HCT116 (cell line): ENCODE data around the gene NRBP1. TPM values are rescaled to one million over a fixed set of nuclear protein-coding genes. Genes with fewer than 3 reads are reported as not detected.
A peak's percentile ranks its signal among the peaks of the same experiment; 100 is the strongest.

ENCODE experiments used
- ATAC-seq: fragments of 200-7000 bp; cut with Tn5 transposase; 2 replicates; pipeline ENCODE4 v1.9.1; 2020; ENCODE audit warnings: mild to moderate bottlenecking, moderate library complexity
- BruUV-seq: library from RNA; stranded (reverse); fragments of 400-500 nt; replicated peaks from 2 replicates; lab custom pipeline; 2021; lab: Mats Ljungman, UMichigan
- CTCF ChIA-PET: fragments of 300-600 bp; sonication (Branson Sonifier 250); formaldehyde crosslinking; loops from one replicate; lab custom pipeline; 2021; ENCODE audit warnings: antibody characterized with exemption; lab: Charles Lee
- POLR2A ChIA-PET: fragments of 300-600, 350-600 bp; sonication (Branson Sonifier 250); formaldehyde crosslinking; loops from one replicate; lab custom pipeline; 2021; ENCODE audit warnings: antibody characterized with exemption; lab: Charles Lee
- RAD21 ChIA-PET, 2 experiments: fragments of 300-600 bp; sonication (Branson Sonifier 250); formaldehyde crosslinking; loops; one replicate each; lab custom pipeline; 2023; ENCODE audit warnings: low total read pairs in 2 of 2; ENCODE audit not compliant: uncharacterized antibody in 2 of 2, unreplicated experiment in 2 of 2, low non-redundant PET in 1 of 2; lab: Charles Lee
- DNase-seq: peaks from one replicate; pipeline ENCODE4 v3.0.0-alpha.2; 2010; ENCODE audit warnings: low read depth, low spot score
- H2AFZ ChIP-seq: fragments of 200-600 bp; shearing (Covaris generic), sonication (generic); 2 replicates; pipeline ENCODE4 v1.6.1; 2017; ENCODE audit warnings: low read depth, mixed run types, mixed read lengths, antibody characterized with exemption, low read length; ENCODE audit not compliant: poor library complexity, severe bottlenecking
- H3K27ac ChIP-seq: 2 replicates; pipeline ENCODE4 v1.5.1; 2012; ENCODE audit warnings: low read depth, low read length
- H3K27me3 ChIP-seq: fragments of 200-600 bp; sonication (generic); 2 replicates; pipeline ENCODE4 v1.6.1; 2016; ENCODE audit warnings: mixed run types, low read length, mixed read lengths; ENCODE audit not compliant: insufficient read depth
- H3K36me3 ChIP-seq, 2 experiments: fragments of 200-500 bp in 1 of 2; fragments of 200-600 bp in 1 of 2; sonication (Bioruptor generic) in 1 of 2; sonication (generic) in 1 of 2; 2 replicates each; pipeline versions ENCODE4 v1.5.1 to v1.6.1; 2014 to 2016; ENCODE audit warnings: low read length in 2 of 2, inconsistent platforms in 1 of 2, mixed read lengths in 1 of 2, mixed run types in 1 of 2; ENCODE audit not compliant: insufficient read depth in 2 of 2, control insufficient read depth in 1 of 2
- H3K4me1 ChIP-seq, 2 experiments: fragments of 200-600 bp in 1 of 2; sonication (generic) in 1 of 2; 2 replicates each; pipeline versions ENCODE4 v1.5.1 to v1.6.1; 2012 to 2017; ENCODE audit warnings: low read length in 2 of 2, inconsistent platforms in 1 of 2, mild to moderate bottlenecking in 1 of 2, mixed read lengths in 1 of 2, mixed run types in 1 of 2, moderate library complexity in 1 of 2; ENCODE audit not compliant: insufficient read depth in 2 of 2, control insufficient read depth in 1 of 2
- H3K4me2 ChIP-seq: fragments of 200-600 bp; sonication (generic); 2 replicates; pipeline ENCODE4 v1.6.1; 2017; ENCODE audit warnings: mixed run types, low read length, mixed read lengths
- H3K4me3 ChIP-seq, 2 experiments: fragments of 200-600 bp in 1 of 2; sonication (generic) in 1 of 2; replicated peaks in 1 of 2; 2 replicates each; pipeline ENCODE4 v1.5.1; 2011 to 2016; ENCODE audit warnings: low read length in 2 of 2, control low read depth in 1 of 2, low read depth in 1 of 2, mild to moderate bottlenecking in 1 of 2, mixed read lengths in 1 of 2, mixed run types in 1 of 2
- H3K79me2 ChIP-seq: fragments of 200-600 bp; sonication (generic); 2 replicates; pipeline ENCODE4 v1.6.1; 2017; ENCODE audit warnings: mild to moderate bottlenecking, mixed run types, low read length, moderate library complexity, mixed read lengths; ENCODE audit not compliant: insufficient read depth
- H3K9ac ChIP-seq: fragments of 200-600 bp; sonication (generic); 2 replicates; pipeline ENCODE4 v1.6.1; 2016; ENCODE audit warnings: low read length, mixed read lengths
- H3K9me2 ChIP-seq: fragments of 200-600 bp; sonication (generic), shearing (Covaris generic); 2 replicates; pipeline ENCODE4 v1.6.1; 2017; ENCODE audit warnings: mixed run types, mild to moderate bottlenecking, moderate library complexity; ENCODE audit not compliant: insufficient read depth
- H3K9me3 ChIP-seq, 2 experiments: fragments of 200-500 bp in 1 of 2; fragments of 200-600 bp in 1 of 2; sonication (Bioruptor generic) in 1 of 2; sonication (generic) in 1 of 2; 2 replicates each; pipeline ENCODE4 v1.6.1; 2014 to 2017; ENCODE audit warnings: low read length in 2 of 2, mixed read lengths in 2 of 2, inconsistent platforms in 1 of 2, low read depth in 1 of 2, mild to moderate bottlenecking in 1 of 2, mixed run types in 1 of 2, moderate library complexity in 1 of 2; ENCODE audit not compliant: control insufficient read depth in 1 of 2, insufficient read depth in 1 of 2
- H4K20me1 ChIP-seq: fragments of 200-600 bp; sonication (generic), shearing (Covaris generic); 2 replicates; pipeline ENCODE4 v1.6.1; 2017; ENCODE audit warnings: mixed run types, mild to moderate bottlenecking, moderate library complexity; ENCODE audit not compliant: insufficient read depth
- ATF3 ChIP-seq: IDR thresholded peaks from 2 replicates; pipeline ENCODE4 v1.6.1; 2012
- CEBPB ChIP-seq: IDR thresholded peaks from 2 replicates; pipeline ENCODE4 v1.6.1; 2012; ENCODE audit warnings: low read depth
- CTCF ChIP-seq, 3 experiments: fragments of 200-600 bp in 1 of 3; sonication (generic) in 1 of 3; IDR thresholded peaks in 2 of 3; conservative IDR thresholded peaks in 1 of 3; 2 replicates each; pipeline ENCODE4 v1.5.1; 2012 to 2017; ENCODE audit warnings: low read depth in 2 of 3, low read length in 2 of 3, antibody characterized with exemption in 1 of 3, borderline replicate concordance in 1 of 3, control low read depth in 1 of 3, mild to moderate bottlenecking in 1 of 3, mixed read lengths in 1 of 3, mixed run types in 1 of 3, moderate library complexity in 1 of 3; ENCODE audit not compliant: insufficient read depth in 1 of 3
- ELF1 ChIP-seq: IDR thresholded peaks from 2 replicates; pipeline ENCODE4 v1.6.1; 2012; ENCODE audit warnings: low read depth, borderline replicate concordance
- EZH2 ChIP-seq: fragments of 200-600 bp; sonication (generic); IDR thresholded peaks from 2 replicates; pipeline ENCODE4 v1.6.1; 2017; ENCODE audit warnings: antibody characterized with exemption, mixed run types
- FOSL1 ChIP-seq: IDR thresholded peaks from 2 replicates; pipeline ENCODE4 v1.6.1; 2012; ENCODE audit warnings: low read depth
- JUND ChIP-seq: IDR thresholded peaks from 2 replicates; pipeline ENCODE4 v1.6.1; 2012
- POLR2AphosphoS5 ChIP-seq: IDR thresholded peaks from 2 replicates; pipeline ENCODE4 v1.6.1; 2011; ENCODE audit warnings: mild to moderate bottlenecking, low read depth, low read length, moderate library complexity
- RAD21 ChIP-seq: IDR thresholded peaks from 2 replicates; pipeline ENCODE4 v1.6.1; 2012; ENCODE audit warnings: low read depth, mild to moderate bottlenecking
- SP1 ChIP-seq: IDR thresholded peaks from 2 replicates; pipeline ENCODE4 v1.6.1; 2012; ENCODE audit warnings: low read depth
- ZBTB33 ChIP-seq: IDR thresholded peaks from 2 replicates; pipeline ENCODE4 v1.6.1; 2011; ENCODE audit warnings: mild to moderate bottlenecking, low read length, moderate library complexity; ENCODE audit not compliant: insufficient replicate concordance; ENCODE audit errors: extremely low read depth
- ZNF274 ChIP-seq: fragments of 200-500 bp; sonication (Bioruptor generic); IDR thresholded peaks from 2 replicates; pipeline ENCODE4 v1.6.1; 2014; ENCODE audit warnings: mild to moderate bottlenecking, low read depth, low read length, inconsistent platforms
- intact Hi-C: fragments of 100-400 bp; cut with micrococcal nuclease; formaldehyde crosslinking; loops from 2 replicates; pipeline ENCODE4 v1.10.0; 2022
- total RNA-seq: library from RNA; stranded (reverse); gene quantifications from one replicate; pipeline ENCODE4 v1.2.1, GENCODE V29; 2021; ENCODE audit not compliant: unreplicated experiment

The NRBP1 gene
- total RNA-seq, 1 experiment from 2014 or later, result 79.1 TPM

GRCh38 chr2:27453968-27454367, 25.5 kb downstream of the NRBP1 start:
- CTCF ChIA-PET, result no interaction called here
- no peak overlapping the region for H2AFZ ChIP-seq
- H3K4me3 ChIP-seq, result no peak overlapping the region
- no TSS peak for BruUV-seq
- H3K27me3 ChIP-seq, result no peaks in the 10 kb centered on the region
- DNase-seq (no peak), ATAC-seq (peak; percentile 44; the same call in 1 of the 2 replicates)
- intact Hi-C loops, result no loop called here
- no peaks in the 10 kb centered on the region for H3K79me2 ChIP-seq
- no peaks in the 10 kb centered on the region for H3K9me2 ChIP-seq
- no peaks in the 10 kb centered on the region for H3K9me3 ChIP-seq
- H3K9ac ChIP-seq, result no peak overlapping the region
- no peaks in the 10 kb centered on the region for H4K20me1 ChIP-seq
- no peak overlapping the region for H3K27ac ChIP-seq
- TF ChIP-seq CTCF (IDR thresholded peaks at IDR 0.05 in 2 of 3, conservative IDR thresholded peaks at IDR 0.05 in 1 of 3; ENCODE audit: borderline replicate concordance in 1 of 3, insufficient read depth in 1 of 3, low read depth in 2 of 3, low read length in 2 of 3), result peak in 2 of 3 experiments; percentile 10 to 18; a peak in 1 of 6 replicates
- peak; percentile 24; the same call in 1 of the 2 replicates for TF ChIP-seq RAD21
- TF ChIP-seq FOSL1, result no peak
- H3K4me2 ChIP-seq, result no peak overlapping the region
- POLR2A ChIA-PET, result no interaction called here
- no peaks in the 10 kb centered on the region for H3K4me1 ChIP-seq
- RAD21 ChIA-PET, result no interaction called here
- no peaks in the 10 kb centered on the region for H3K36me3 ChIP-seq

GRCh38 chr2:27461118-27461517, 32.7 kb downstream of the NRBP1 start:
- ChIA-PET RAD21 (no interaction called here), CTCF (no interaction called here), POLR2A (no interaction called here)
- no peak for DNase-seq
- no peaks in the 10 kb centered on the region for H3K4me1 ChIP-seq
- no TSS peak for BruUV-seq
- H3K9me3 ChIP-seq, result no peaks in the 10 kb centered on the region
- no peak overlapping the region for H3K9ac ChIP-seq
- H3K4me3 ChIP-seq, result no peak overlapping the region
- no peak overlapping the region for H3K4me2 ChIP-seq
- H3K79me2 ChIP-seq, result no peaks in the 10 kb centered on the region
- no peaks in the 10 kb centered on the region for H3K36me3 ChIP-seq
- no peak for ATAC-seq
- H3K9me2 ChIP-seq, result no peaks in the 10 kb centered on the region
- no peak overlapping the region for H2AFZ ChIP-seq
- H3K27me3 ChIP-seq, result no peaks in the 10 kb centered on the region
- intact Hi-C loops, result no loop called here
- TF ChIP-seq ZBTB33 (no peak), CTCF (IDR thresholded peaks at IDR 0.05 in 2 of 3, conservative IDR thresholded peaks at IDR 0.05 in 1 of 3; ENCODE audit: borderline replicate concordance in 1 of 3, insufficient read depth in 1 of 3, low read depth in 2 of 3, low read length in 2 of 3) (no peak), JUND (no peak), ZNF274 (no peak), POLR2AphosphoS5 (no peak), EZH2 (no peak), ELF1 (no peak), ATF3 (no peak), SP1 (no peak), CEBPB (no peak)
- no peak overlapping the region for H3K27ac ChIP-seq
- H4K20me1 ChIP-seq, result no peaks in the 10 kb centered on the region
